ENCODE data around the gene CLEC18B. TPM values are rescaled to one million over a fixed set of nuclear protein-coding genes. Genes with fewer than 3 reads are reported as not detected.

Gene CLEC18B
- 0.03 to 0.63 TPM (median 0.33 TPM) in 5 replicates for total RNA-seq (2022; extraction: Qiagen RNA extraction; ENCODE audit: low read depth)

GRCh38 chr16:74420612-74421481 lies at the start of gene CLEC18B:
TSS of gene CLEC18B (minus strand) at chr16:74421478. CDS start at chr16:74421270, 208 bp downstream.

Other genes with a start within 250 kb of the CLEC18B start
- gene PSMD7, start 124.7 kb downstream of the CLEC18B start, total RNA-seq (2022; extraction: Qiagen RNA extraction; ENCODE audit: low read depth) = 134 to 190 TPM (median 145 TPM) in 5 replicates
- gene NPIPB15, start 45.2 kb downstream of the CLEC18B start, total RNA-seq (2022; extraction: Qiagen RNA extraction; ENCODE audit: low read depth) = 0.35 to 0.40 TPM (median 0.37 TPM) in 3 of 5 replicates, not detected in the others
- gene GLG1, start 185.6 kb upstream of the CLEC18B start, total RNA-seq (2022; extraction: Qiagen RNA extraction; ENCODE audit: low read depth) = 45.3 to 55.1 TPM (median 53.1 TPM) in 5 replicates
- gene RFWD3, start 245.4 kb upstream of the CLEC18B start, total RNA-seq (2022; extraction: Qiagen RNA extraction; ENCODE audit: low read depth) = 39.8 to 46.0 TPM (median 44.4 TPM) in 5 replicates